ENCODE results near the gene XYLT1.
A peak's percentile ranks its signal among the peaks of the same experiment; 100 is the strongest.

Gene XYLT1

GRCh38 chr16:17287166-17287800 is 183.5 kb downstream of the XYLT1 start:
- TF ChIP-seq JUND (IDR thresholded peaks at IDR 0.05; ENCODE audit: low read depth): no peak
- in situ Hi-C loops (cut with HindIII; ENCODE audit: low pct_unique_long_range_greater_than_20kb, low sequenced_read_pairs): no loop called here
- no peak for DNase-seq (ENCODE audit: low read depth in 1 of 2, low spot score in 1 of 2)

GRCh38 chr16:17286443-17286842 is 184.3 kb downstream of the XYLT1 start:
- in situ Hi-C loops (cut with HindIII; ENCODE audit: low pct_unique_long_range_greater_than_20kb, low sequenced_read_pairs): no loop called here
- DNase-seq (ENCODE audit: low read depth in 1 of 2, low spot score in 1 of 2): no peak
- no peak for TF ChIP-seq JUND (IDR thresholded peaks at IDR 0.05; ENCODE audit: low read depth)

DNA sequence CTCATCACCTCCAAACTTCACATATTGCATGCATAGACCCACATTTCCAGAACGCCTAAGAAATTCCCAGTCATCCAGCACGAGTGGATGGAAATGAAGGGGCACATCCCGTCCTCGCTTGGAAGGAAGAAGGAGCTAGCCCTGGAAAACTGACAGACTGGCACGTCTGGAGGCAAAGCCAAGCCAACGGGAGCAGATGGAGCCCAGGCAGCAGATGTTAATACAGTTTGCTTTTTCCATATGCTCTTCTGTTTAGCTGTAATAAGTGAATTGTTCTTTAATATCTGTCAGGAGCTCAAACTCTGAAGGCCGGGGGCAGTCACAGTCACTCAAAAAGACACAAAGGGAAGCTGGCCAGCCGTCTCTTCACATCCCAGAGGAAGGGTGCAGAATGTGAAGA is 187.7 kb downstream of the XYLT1 start:
- in situ Hi-C loops (cut with HindIII; ENCODE audit: low pct_unique_long_range_greater_than_20kb, low sequenced_read_pairs): no loop called here
- TF ChIP-seq JUND (IDR thresholded peaks at IDR 0.05; ENCODE audit: low read depth): no peak
- DNase-seq (ENCODE audit: low read depth in 1 of 2, low spot score in 1 of 2): no peak

DNA sequence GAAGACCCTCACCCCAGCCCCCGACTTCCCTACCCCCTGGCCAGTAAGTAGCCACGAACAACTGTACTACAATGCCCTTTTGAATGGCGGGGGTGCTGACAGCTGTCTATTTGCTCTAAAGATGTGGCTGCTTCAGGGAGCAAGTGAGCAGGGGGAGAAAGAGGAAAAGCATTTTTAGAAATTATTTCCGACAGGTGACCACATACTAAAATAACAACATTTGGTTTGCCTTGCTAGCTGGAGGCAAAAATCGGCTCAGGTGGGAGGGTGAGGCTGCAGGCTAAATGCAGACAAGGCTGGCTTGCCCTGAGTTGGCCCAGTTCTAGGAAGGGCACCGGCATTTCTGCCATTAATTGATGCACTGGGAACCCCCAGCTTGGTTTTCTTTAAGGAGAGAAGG is 188.5 kb downstream of the XYLT1 start:
- no peak for TF ChIP-seq JUND (IDR thresholded peaks at IDR 0.05; ENCODE audit: low read depth)
- DNase-seq (ENCODE audit: low read depth in 1 of 2, low spot score in 1 of 2): no peak
- in situ Hi-C loops (cut with HindIII; ENCODE audit: low pct_unique_long_range_greater_than_20kb, low sequenced_read_pairs): no loop called here

GRCh38 chr16:17281052-17281451 is 189.7 kb downstream of the XYLT1 start:
- in situ Hi-C loops (cut with HindIII; ENCODE audit: low pct_unique_long_range_greater_than_20kb, low sequenced_read_pairs): no loop called here
- TF ChIP-seq JUND (IDR thresholded peaks at IDR 0.05; ENCODE audit: low read depth): no peak
- DNase-seq (ENCODE audit: low read depth in 1 of 2, low spot score in 1 of 2): no peak

DNA sequence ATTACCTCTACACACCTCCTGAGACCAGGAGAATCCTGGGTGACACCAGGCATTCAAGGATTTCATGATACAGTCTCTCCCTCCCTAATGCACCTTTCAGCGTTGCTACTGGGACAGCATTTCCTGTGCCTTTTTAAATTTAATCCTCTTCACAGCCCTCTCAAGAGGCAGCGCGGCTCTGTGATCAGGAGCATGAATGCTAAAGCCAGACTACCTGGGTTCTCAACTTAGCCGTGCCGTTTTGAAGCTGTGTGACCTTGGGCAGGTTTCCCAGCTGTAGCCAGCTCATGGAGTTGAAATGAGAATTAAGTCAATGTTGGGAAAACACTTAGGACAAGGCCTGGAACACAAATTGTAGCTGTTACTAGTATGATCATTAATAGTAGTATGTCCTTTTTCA is 191.8 kb downstream of the XYLT1 start:
- in situ Hi-C loops (cut with HindIII; ENCODE audit: low pct_unique_long_range_greater_than_20kb, low sequenced_read_pairs): no loop called here
- TF ChIP-seq JUND (IDR thresholded peaks at IDR 0.05; ENCODE audit: low read depth): no peak
- no peak for DNase-seq (ENCODE audit: low read depth in 1 of 2, low spot score in 1 of 2)

GRCh38 chr16:17277981-17278381 is 192.8 kb downstream of the XYLT1 start:
- in situ Hi-C loops (cut with HindIII; ENCODE audit: low pct_unique_long_range_greater_than_20kb, low sequenced_read_pairs): no loop called here
- DNase-seq (ENCODE audit: low read depth in 1 of 2, low spot score in 1 of 2): peak; percentile 57 to 76
- TF ChIP-seq JUND (IDR thresholded peaks at IDR 0.05; ENCODE audit: low read depth): no peak

GRCh38 chr16:17276610-17277009 is 194.2 kb downstream of the XYLT1 start:
- TF ChIP-seq JUND (IDR thresholded peaks at IDR 0.05; ENCODE audit: low read depth): no peak
- in situ Hi-C loops (cut with HindIII; ENCODE audit: low pct_unique_long_range_greater_than_20kb, low sequenced_read_pairs): no loop called here
- DNase-seq (ENCODE audit: low read depth in 1 of 2, low spot score in 1 of 2): no peak

DNA sequence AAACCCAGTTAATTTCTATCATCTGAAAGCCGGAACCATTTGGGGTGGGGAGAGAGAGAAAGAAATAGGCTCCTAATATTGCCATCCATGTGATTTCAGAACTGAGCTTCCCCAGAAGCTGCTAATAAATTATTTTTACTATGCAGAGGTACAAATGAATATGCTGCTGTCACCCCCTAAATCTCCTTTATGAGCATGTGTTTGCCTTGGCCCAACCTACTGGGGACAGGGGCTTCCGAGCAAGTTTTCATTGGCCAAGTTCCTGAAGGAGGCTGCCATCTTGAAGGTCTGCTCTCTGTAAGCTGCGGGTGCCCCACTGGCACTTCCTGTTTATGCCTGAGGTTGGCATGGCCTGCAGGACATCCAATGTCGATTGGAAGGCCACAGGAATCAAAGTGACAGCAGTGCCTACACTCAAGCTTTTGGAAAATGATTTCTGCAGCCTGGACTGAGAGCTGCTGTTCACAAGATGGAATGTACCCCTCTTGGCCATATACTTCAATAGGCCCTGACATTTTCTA is 194.7 kb downstream of the XYLT1 start:
- DNase-seq (ENCODE audit: low read depth in 1 of 2, low spot score in 1 of 2): no peak
- no peak for TF ChIP-seq JUND (IDR thresholded peaks at IDR 0.05; ENCODE audit: low read depth)
- in situ Hi-C loops (cut with HindIII; ENCODE audit: low pct_unique_long_range_greater_than_20kb, low sequenced_read_pairs): no loop called here

DNA sequence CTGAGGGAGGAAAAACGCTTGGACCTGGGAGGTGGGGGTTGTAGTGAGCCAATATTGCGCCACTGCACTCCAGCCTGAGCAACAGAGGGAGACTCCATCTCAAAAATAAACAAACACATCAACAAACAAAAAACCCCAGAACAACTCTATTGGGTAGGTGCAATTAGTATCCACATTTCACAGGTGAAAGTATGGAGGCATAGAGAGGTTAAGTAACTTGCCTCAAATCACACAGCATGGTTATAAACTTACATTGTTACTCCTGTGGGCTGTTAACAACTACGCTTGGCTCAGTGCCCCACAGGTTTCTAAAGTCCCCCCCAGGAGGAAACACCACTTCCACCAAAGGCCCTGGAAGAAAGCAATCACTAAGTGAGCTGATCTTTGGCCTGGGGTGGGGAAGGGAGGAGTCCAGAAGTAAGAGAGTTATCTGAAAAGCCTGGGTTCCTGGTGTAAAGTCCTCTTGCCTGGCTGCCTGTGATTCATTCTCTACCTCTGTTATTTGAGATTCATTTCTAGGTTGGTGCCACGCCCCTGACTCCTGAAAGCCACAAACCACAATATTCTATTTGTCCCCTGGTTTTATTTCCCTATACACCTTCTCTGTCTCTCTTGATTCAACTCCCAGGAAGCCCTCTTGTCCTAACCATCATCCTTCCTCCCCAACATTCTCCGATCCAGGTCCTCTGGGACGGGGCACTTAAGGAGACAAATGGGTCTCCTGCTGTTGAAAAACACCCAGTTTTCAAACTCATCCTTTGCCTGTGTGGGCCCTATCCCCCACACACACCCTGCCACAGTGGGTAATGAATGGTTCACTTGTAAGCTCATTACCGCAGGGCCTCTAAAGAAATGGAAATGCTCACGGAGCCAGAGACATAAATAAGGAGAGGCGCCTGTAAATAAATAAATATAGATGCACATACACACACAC is 195.4 kb downstream of the XYLT1 start:
- in situ Hi-C loops (cut with HindIII; ENCODE audit: low pct_unique_long_range_greater_than_20kb, low sequenced_read_pairs): no loop called here
- DNase-seq (ENCODE audit: low read depth in 1 of 2, low spot score in 1 of 2): no peak
- no peak for TF ChIP-seq JUND (IDR thresholded peaks at IDR 0.05; ENCODE audit: low read depth)

DNA sequence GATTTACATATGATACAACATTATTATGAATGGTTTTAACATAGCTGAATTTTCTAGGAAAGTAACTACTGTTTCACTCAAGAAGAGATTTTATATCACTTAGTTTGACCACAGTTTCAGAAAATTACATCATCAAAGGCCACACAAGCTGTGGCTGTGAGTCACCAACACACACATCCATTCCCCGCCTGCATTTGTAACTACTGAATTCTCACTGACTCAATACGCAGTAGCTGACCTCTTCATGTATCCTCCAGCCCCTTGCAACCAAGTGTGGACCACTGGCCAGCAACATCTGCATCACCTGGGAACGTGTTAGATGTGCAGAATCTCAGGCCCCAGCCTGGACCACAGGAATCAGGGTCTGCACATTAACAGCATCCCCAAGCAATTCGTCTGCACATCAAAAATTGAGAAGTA is 197.6 kb downstream of the XYLT1 start:
- in situ Hi-C loops (cut with HindIII; ENCODE audit: low pct_unique_long_range_greater_than_20kb, low sequenced_read_pairs): no loop called here
- TF ChIP-seq JUND (IDR thresholded peaks at IDR 0.05; ENCODE audit: low read depth): no peak
- DNase-seq (ENCODE audit: low read depth in 1 of 2, low spot score in 1 of 2): no peak

GRCh38 chr16:17272716-17273115 is 198.0 kb downstream of the XYLT1 start:
- no peak for TF ChIP-seq JUND (IDR thresholded peaks at IDR 0.05; ENCODE audit: low read depth)
- DNase-seq (ENCODE audit: low read depth in 1 of 2, low spot score in 1 of 2): no peak
- in situ Hi-C loops (cut with HindIII; ENCODE audit: low pct_unique_long_range_greater_than_20kb, low sequenced_read_pairs): no loop called here

GRCh38 chr16:17271687-17272086 is 199.1 kb downstream of the XYLT1 start:
- in situ Hi-C loops (cut with HindIII; ENCODE audit: low pct_unique_long_range_greater_than_20kb, low sequenced_read_pairs): no loop called here

More at GRCh38 chr16:17271687-17272086, 199.1 kb downstream of the XYLT1 start:
- TF ChIP-seq JUND (IDR thresholded peaks at IDR 0.05; ENCODE audit: low read depth): no peak
- no peak for DNase-seq (ENCODE audit: low read depth in 1 of 2, low spot score in 1 of 2)
